ENCODE data around the gene GIMAP8. TPM values are rescaled to one million over a fixed set of nuclear protein-coding genes. Genes with fewer than 3 reads are reported as not detected.

GIMAP8 gene
- total and polyA plus RNA-seq, 12 donors = 13.4 to 39.4 (median 17.9) TPM

DNA sequence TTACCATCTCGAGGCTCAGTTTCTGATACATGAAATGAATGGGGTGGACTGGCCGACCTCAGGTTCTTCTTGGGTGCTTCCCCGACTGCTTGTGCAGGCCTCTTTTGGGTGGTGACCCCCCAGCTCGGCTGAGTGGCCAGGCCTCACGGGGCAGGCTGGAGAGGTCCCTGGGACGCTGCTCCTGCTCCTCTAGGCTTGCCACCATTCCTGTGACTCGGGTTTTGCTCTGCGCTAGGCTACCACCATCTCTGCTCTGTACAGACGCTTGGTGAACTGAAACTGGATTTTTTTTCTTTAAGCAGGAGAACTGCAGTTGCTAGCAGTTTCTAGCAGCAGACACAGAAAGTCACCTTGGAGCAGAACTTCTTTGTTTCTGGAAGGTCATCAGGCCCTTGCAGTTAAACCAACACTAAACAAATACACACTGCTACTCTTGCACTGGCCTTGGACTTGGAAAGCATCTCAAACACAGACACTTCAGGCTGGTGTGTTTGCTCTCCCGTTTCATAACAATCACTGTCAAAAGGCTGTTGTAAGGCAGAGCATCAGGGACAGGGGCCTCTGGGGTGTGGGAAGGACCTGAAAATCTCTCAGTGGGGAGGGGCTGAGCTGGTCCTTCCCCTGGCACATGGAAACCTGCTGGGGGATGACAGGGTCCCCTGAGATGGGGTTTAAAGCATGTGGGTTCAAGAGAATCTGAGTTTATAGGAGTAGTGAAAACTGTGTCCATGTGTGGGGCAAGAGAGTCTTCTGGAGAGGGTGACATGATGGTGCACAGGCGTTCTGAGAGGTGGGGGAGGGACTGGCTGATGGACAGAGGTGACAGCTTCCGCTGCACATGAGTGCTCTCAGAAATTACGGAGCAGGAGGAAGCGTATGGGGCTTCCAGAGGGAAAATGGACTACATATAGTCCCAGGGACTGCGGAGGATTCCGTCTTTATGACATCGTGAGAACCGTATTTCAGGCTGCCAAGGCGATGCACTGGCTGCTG lies 35.0 kb upstream of the GIMAP8 start:
- 86 to 91% methylated on average over 19 of the region's 19 CpGs for WGBS, 2 donors
- no peaks in the 10 kb centered on the region for H3K9me3 ChIP-seq
- H3K4me1 ChIP-seq = no peaks in the 10 kb centered on the region
- DNase-seq (no peak), ATAC-seq (peak in 1 of 8 donors; percentile 12)
- H3K27me3 ChIP-seq = no peaks in the 10 kb centered on the region
- no peak overlapping the region for H3K4me3 ChIP-seq
- intact Hi-C loops (cut with DNase I) = loop anchor here in 3 of 10 donors (2.0 to 5.0 kb wide), 2 partner anchors 53 to 128 kb away; no protein-coding TSS in a partner anchor
- TF ChIP-seq, protein P1, sequence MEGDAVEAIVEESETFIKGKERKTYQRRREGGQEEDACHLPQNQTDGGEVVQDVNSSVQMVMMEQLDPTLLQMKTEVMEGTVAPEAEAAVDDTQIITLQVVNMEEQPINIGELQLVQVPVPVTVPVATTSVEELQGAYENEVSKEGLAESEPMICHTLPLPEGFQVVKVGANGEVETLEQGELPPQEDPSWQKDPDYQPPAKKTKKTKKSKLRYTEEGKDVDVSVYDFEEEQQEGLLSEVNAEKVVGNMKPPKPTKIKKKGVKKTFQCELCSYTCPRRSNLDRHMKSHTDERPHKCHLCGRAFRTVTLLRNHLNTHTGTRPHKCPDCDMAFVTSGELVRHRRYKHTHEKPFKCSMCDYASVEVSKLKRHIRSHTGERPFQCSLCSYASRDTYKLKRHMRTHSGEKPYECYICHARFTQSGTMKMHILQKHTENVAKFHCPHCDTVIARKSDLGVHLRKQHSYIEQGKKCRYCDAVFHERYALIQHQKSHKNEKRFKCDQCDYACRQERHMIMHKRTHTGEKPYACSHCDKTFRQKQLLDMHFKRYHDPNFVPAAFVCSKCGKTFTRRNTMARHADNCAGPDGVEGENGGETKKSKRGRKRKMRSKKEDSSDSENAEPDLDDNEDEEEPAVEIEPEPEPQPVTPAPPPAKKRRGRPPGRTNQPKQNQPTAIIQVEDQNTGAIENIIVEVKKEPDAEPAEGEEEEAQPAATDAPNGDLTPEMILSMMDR (IDR thresholded peaks at IDR 0.05) = no peak
- H3K36me3 ChIP-seq = peaks cover 0 to 8% (median 0%) of the 10 kb centered on the region in 9 donors
- H3K27ac ChIP-seq = no peak overlapping the region

- ATAC-seq = no peak
- intact Hi-C loops (cut with DNase I) = loop anchor here in 3 of 10 donors (2.0 to 5.0 kb wide), 2 partner anchors 54 to 130 kb away; no protein-coding TSS in a partner anchor
- Histone ChIP-seq H3K4me1 (peaks cover 0 to 8% (median 0%) of the 10 kb centered on the region in 9 donors), H3K9me3 (no peaks in the 10 kb centered on the region), H3K27me3 (no peaks in the 10 kb centered on the region), H3K36me3 (no peaks in the 10 kb centered on the region), H3K27ac (no peak overlapping the region), H3K4me3 (no peak overlapping the region)
- TF ChIP-seq, protein P1 (IDR thresholded peaks at IDR 0.05) = no peak
- DNase-seq = no peak
- WGBS, 2 donors = 95 to 97% methylated on average over 10 of the region's 10 CpGs
These were observed 33.2 kb upstream of the GIMAP8 start for GRCh38 chr7:150417239-150417638.

GRCh38 chr7:150417863-150418262 lies 32.6 kb upstream of the GIMAP8 start:
- WGBS, 2 donors = 92 to 94% methylated on average over 6 of the region's 6 CpGs
- H3K4me1 ChIP-seq = peaks cover 0 to 8% (median 0%) of the 10 kb centered on the region in 9 donors
- no peaks in the 10 kb centered on the region for H3K27me3 ChIP-seq
- no peak for DNase-seq
- TF ChIP-seq, protein P1 (IDR thresholded peaks at IDR 0.05) = no peak
- H3K36me3 ChIP-seq = no peaks in the 10 kb centered on the region
- no peak overlapping the region for H3K4me3 ChIP-seq
- intact Hi-C loops (cut with DNase I) = loop anchor here in 3 of 10 donors (2.0 to 5.0 kb wide), 2 partner anchors 55 to 131 kb away; no protein-coding TSS in a partner anchor
- ATAC-seq = no peak
- H3K9me3 ChIP-seq = no peaks in the 10 kb centered on the region
- H3K27ac ChIP-seq = no peak overlapping the region

GRCh38 chr7:150420242-150420641 lies 30.2 kb upstream of the GIMAP8 start:
- 82 to 84% methylated on average over 2 of the region's 2 CpGs for WGBS, 2 donors
- Histone ChIP-seq H3K9me3 (no peaks in the 10 kb centered on the region), H3K4me1 (peaks cover 0 to 8% (median 0%) of the 10 kb centered on the region in 9 donors), H3K36me3 (no peaks in the 10 kb centered on the region), H3K27ac (no peak overlapping the region), H3K27me3 (no peaks in the 10 kb centered on the region), H3K4me3 (no peak overlapping the region)
- intact Hi-C loops (cut with DNase I) = loop anchor here in 8 of 10 donors (2.0 to 10.0 kb wide), 6 partner anchors 63 to 455 kb away; no protein-coding TSS in a partner anchor
- DNase-seq (no peak), ATAC-seq (no peak)
- TF ChIP-seq, protein P1 (IDR thresholded peaks at IDR 0.05) = no peak
